GM21423 (cell line): ENCODE results near the gene TBRG4.
A peak's percentile ranks its signal among the peaks of the same experiment; 100 is the strongest.

Source experiments
- ATAC-seq: cut with Tn5 transposase; IDR thresholded peaks from one replicate; pipeline ENCODE4 v1.9.1; 2021; ENCODE audit warnings: mild to moderate bottlenecking, moderate library complexity; ENCODE audit not compliant: unreplicated experiment

TBRG4 gene

DNA sequence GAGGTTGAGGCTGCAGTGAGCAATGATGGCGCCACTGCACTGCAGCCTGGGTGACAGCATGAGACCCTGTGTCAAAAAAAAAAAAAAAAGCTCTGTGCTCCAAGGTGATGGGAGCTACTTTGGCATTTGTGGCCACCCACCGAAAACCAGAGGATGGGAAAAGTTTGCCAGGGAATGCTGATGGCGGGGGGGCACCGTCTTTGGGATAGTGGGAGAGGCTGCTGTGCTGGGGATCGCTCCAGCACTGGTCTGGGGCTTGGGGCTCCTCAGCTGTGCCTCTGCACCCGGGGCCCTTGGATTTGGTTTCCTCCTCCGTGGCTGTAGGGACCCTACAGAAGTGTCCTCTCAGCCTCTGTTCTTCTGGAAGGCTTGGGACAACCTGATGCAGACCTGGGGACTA lies 34.4 kb upstream of the TBRG4 start:
- ATAC-seq: no peak

- no peak for ATAC-seq
These were observed 32.1 kb upstream of the TBRG4 start for GRCh38 chr7:45143616-45144015.

GRCh38 chr7:45140827-45141226 lies 29.3 kb upstream of the TBRG4 start:
- ATAC-seq: no peak

DNA sequence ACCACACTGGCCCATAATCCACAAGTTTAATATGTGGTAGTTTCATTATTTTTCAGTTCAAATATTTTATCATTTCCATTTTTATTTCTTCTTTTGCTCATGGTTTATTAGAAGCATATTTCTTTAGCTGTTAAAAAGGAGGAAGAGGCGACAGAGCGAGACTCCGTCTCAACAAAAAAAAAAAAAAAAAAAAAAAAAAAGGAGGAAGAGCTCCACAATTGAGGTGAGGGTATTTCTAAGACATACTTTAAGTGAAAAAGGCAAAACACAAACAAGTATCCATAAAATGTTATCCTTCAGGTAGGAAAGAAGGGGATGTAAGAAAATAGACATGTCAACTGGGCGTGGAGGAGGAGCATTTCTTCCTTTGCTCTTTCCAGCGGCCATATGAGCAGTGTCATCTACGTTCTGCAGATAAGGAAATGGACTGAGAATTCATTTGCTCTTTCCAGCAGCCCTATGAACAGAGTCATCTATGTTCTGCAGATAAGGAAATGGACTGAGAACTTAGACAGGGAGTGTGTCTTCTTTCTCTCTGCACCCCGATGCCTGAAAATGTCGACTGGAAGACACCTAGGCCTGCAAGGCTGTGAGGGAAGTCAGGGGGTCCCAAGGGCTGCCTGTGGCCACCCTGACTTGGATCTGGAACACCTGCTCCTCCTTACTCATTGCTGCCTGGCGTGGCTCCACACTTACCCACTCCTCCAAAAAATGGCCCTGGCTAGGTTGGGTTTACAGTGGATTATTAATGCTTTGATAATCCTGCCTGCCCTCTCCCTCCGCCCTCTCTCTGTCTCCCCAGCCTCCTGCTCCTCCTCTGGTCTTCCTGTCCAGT lies 27.2 kb upstream of the TBRG4 start:
- no peak for ATAC-seq

DNA sequence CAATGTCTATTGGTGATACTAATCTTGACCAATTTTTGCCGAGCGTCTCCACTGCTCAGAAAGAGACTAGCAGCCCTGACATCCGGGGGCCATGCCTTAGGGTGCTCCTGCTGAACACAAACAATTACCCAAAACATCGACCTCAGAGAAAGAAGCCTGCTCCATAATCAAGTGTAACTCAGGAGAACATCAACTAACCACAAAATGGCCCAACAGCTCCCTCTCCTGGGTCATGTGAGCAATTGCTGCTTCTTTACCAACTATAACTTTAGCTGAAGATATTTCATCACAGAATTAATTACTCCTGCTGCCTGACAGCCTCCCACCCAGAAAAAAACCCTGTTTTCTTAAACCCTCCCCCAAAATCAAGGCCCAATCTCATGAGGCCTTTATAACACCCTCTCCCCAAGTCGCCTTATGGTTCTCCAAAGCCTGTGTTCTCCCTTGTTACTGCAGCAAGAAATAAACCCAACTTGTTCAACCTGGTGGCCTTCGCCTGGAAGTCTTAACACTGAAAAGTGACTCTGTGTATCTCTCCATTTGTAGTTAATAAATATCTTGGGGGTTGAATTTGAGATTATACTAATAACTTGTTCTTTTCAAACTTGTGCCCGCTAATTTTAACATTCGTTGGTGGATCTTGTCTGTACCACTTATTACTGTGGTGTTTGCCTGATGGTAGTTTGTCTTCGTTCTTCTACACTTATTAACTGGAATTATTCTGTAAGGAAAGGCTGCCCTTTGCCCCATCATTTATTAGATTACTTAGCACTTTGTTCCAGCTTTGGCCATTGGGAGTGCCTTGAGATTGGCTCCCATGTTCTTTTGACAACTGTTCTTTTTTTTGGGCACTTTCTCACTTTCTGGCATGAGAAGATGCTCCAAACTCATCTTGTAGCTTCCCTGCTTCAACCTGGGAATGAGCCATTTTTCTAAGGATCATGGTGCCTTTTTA lies 24.9 kb upstream of the TBRG4 start:
- peak; percentile 55 for ATAC-seq

- no peak for ATAC-seq
These were observed 22.4 kb upstream of the TBRG4 start for GRCh38 chr7:45133877-45134276.

- no peak for ATAC-seq
These were observed 21.9 kb upstream of the TBRG4 start for GRCh38 chr7:45133352-45133751.

DNA sequence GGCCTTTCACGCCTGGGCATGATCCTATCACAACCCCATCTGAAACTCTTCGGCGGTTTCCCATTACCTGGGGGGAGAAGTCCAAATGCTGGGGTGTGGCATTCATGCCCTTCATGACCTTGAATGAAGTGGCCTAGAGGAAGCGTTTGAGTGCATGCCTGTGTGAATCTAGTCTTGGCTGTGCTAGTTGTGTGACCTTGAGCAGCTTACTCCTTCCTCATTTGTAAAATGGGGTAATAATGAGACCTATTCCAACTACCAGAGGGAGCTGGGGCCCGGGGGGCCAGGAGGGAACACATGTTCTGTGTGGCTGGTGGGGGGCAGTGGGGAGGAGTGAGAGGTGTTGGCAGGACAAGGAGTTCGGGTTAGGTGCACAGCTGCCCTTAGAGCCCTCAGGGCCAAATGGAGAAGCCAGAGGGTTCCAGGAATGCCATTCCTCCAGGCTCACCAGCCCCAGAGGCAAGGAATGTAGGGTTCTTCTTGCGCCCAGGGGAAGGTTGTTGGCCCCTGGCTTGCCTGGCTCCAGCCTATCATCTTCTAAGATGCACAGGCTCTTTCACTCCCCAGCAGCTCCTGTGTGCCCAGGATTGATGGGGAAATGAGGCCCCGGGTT lies 21.3 kb upstream of the TBRG4 start:
- no peak for ATAC-seq

DNA sequence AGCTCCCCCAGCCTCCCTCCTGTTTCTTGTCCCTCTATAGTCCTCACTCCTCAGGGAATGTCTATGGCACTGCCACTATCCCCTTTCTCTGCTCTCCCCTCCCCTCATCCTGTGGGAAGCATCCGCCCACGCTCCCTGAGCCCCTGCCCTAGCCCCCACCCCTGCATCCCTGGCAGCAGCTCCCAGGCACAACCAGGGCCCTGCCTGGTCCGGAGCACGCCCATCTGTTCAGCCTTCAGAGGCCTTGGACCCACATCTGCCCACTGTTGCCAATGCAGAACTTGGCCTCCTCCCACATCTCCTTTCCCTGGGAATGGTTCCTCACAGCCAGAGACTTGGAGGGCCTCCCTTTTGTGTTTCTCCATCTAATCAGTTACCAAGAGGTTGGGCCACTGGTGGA lies 20.4 kb upstream of the TBRG4 start:
- no peak for ATAC-seq

- no peak for ATAC-seq
These were observed 19.4 kb upstream of the TBRG4 start for GRCh38 chr7:45130910-45131309.

- ATAC-seq: no peak
These were observed 18.4 kb upstream of the TBRG4 start for GRCh38 chr7:45129906-45130305.

GRCh38 chr7:45129181-45129800 lies 17.8 kb upstream of the TBRG4 start:
- no peak for ATAC-seq

DNA sequence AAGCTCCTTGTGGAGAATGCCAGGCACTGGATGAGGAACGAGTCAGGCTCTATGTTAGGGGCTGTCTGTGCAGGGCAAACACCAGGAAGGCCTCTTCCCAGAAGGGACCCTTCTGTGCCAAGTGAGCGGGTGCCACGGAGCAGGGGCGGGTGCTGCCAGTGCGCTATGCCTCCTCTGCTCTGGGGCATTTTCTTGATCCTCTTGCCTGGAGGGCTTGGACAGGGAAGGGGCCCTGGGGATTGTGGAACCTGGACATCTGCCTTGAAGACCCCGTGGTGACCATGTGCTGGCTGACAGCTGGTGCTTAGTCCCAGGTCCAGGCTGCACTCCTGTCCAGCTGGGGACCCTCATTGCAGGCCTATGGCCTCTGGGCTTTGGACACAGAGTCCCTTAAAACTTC lies 15.4 kb upstream of the TBRG4 start:
- ATAC-seq: no peak

GRCh38 chr7:45126201-45126600 lies 14.7 kb upstream of the TBRG4 start:
- ATAC-seq: no peak

DNA sequence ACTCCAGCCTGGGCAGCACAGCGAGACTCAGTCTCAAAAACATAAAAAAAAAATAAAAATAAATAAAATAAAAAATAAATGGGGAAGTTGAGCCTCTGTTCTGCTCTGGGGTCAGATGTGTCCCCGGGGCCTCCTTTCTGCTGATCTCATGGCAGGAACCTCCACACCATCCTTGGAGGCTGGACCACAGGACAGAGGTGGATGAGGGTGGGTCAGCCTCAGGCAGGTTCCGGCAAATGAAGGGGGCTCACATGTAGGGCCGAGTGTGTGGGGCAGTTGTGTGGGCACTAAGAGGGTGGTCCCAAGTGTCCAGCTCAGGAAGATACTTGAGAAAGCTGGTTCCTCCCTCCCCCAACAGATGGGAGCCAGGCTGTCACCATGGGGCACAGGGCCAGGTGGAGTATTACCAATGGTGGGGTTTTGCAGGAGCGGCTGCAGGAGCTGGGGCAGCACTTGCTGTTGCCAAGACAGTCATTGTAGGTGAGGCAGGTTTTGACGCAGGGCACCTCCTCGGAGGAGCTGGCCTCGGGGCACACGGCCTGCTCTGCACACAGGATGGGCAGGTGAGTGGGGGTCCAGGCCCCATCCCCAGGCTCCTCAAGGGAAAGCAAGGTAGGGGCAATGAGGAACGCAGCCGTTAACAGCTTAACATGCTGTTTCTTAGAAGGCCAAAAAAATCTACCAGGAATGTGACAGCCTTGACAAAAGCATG lies 13.9 kb upstream of the TBRG4 start:
- no peak for ATAC-seq

- ATAC-seq: no peak
These were observed 12.6 kb upstream of the TBRG4 start for GRCh38 chr7:45123913-45124710.

DNA sequence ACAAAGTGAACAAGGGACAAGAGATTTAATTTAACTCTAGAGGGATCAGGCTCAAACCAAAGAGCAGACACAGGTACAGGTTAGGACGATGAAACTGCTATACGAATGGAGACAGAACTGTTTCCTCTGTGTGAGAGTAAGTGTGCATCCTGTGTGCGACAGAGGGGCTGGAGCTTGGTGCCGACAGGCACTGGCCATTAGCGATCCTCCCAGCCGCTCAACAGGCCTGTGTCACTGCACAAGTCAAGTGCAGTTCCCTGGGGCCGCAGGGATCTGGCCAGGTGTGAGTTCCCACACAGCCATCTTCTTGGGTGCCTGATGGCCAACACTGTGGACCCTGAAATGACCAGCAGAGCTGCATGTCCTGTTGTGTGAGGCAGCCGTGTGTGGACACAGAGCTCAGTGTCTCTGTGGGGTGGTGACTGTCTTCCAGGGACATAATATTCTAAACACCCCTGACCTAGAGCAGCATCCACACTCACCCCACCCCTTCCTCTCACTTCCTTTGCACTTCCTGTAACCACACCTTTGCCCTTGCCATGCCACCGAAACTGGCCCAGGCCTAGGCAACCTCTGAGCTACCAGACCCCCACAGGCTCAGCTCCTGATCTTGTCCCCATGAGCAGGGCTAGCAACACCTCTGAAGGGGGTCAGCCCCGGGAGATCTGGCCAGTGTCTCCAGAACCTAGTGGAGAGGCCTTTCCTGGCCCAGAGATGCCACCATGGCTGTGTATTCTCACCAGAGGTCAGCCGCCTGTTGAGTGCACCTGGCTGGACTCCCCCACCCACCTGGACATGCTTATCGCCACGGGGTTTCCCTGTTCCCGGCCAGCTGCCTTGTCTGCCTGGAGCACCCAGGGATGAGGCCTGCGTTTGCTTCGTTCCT lies 11.7 kb upstream of the TBRG4 start:
- no peak for ATAC-seq

DNA sequence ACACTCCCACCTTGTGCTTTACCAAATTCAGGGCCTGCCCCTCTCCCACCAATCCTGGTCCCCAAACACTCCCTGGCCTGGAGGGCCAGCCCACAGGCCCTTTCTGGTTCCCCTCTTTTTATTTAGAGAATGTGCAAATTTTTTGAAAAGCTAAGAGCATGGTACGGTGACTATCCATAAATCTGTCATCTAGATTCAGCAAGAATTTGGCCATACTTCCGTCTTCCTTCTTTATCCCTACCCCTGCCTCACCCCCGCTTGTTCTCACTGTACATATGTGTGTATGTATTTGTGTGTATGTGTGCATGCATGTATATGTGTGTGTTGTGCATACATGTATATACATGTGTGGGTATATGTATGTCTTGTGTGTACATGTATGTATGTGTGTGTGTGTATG lies 8.1 kb upstream of the TBRG4 start:
- no peak for ATAC-seq

GRCh38 chr7:45118889-45119331 lies 7.4 kb upstream of the TBRG4 start:
- ATAC-seq: no peak
